BJ (cell line): ENCODE measurements around the gene INHBC. TPM values are rescaled to one million over a fixed set of nuclear protein-coding genes. Genes with fewer than 3 reads are reported as not detected.

Experiments
- CTCF ChIA-PET: fragments of 350-600 bp; formaldehyde crosslinking; extraction: SDS; loops from one replicate; lab custom pipeline; 2021; ENCODE audit warnings: antibody characterized with exemption, inconsistent platforms; lab: Yijun Ruan, JAX
- POLR2A ChIA-PET: fragments of 300-600 bp; sonication (Branson Sonifier 250); formaldehyde crosslinking; extraction: SDS; loops from one replicate; lab custom pipeline; 2021; ENCODE audit warnings: antibody characterized with exemption; lab: Charles Lee
- DNase-seq: peaks from one replicate; pipeline ENCODE4 v3.0.0-alpha.2; 2011; ENCODE audit warnings: low read depth
- H3K27me3 ChIP-seq: 2 replicates; pipeline ENCODE4 v1.6.0; 2011; ENCODE audit warnings: low read length; ENCODE audit not compliant: control insufficient read depth, insufficient read depth
- H3K36me3 ChIP-seq: 2 replicates; pipeline ENCODE4 v1.5.1; 2011; ENCODE audit warnings: low read length; ENCODE audit not compliant: control insufficient read depth, insufficient read depth
- H3K4me3 ChIP-seq: 2 replicates; pipeline ENCODE4 v1.5.1; 2011; ENCODE audit warnings: low read depth, mild to moderate bottlenecking, control low read depth, low read length
- CTCF ChIP-seq: IDR thresholded peaks from 2 replicates; pipeline ENCODE4 v1.5.1; 2011; ENCODE audit warnings: low read depth, mild to moderate bottlenecking, control low read depth, inconsistent platforms, low read length, moderate library complexity; ENCODE audit not compliant: insufficient read depth
- polyA minus RNA-seq: library from RNA; depleted of rRNA, polyadenylated mRNA; stranded (reverse); fragments of >200 nt; gene quantifications from 2 replicates; pipeline ENCODE4 v1.2.3, GENCODE V29; 2011; rRNA and poly(A)+ RNA removed
- polyA plus RNA-seq: library from polyadenylated mRNA; depleted of rRNA; stranded (reverse); fragments of >200 nt; gene quantifications from 2 replicates; pipeline ENCODE4 v1.2.3, GENCODE V29; 2011; rRNA removed

INHBC gene
- polyA plus RNA-seq (0.09 TPM in 1 of 2 replicates, not detected in the other), polyA minus RNA-seq (not detected in 2 replicates)

- no peak for DNase-seq
- POLR2A ChIA-PET: no interaction called here
- no peak for TF ChIP-seq CTCF
- Histone ChIP-seq H3K4me3 (no peak within 1 kb of the TSS), H3K36me3 (no peaks in the 10 kb centered on the region), H3K27me3 (no peaks in the 10 kb centered on the region; the same call in 1 of the 2 replicates)
- CTCF ChIA-PET: interaction anchor here (1.6 kb wide), 2 partner anchors 18 to 21 kb away, joined by 3 to 8 read pairs; partner anchors contain the start of gene INHBE
These were observed at the start of gene INHBC for GRCh38 chr12:57434517-57435223. Gene INHBC, plus strand, starts transcription at chr12:57434784. Its CDS starts 103 bp downstream, at chr12:57434887.

GRCh38 chr12:57385586-57385985 is 49.0 kb upstream of the INHBC start:
- Histone ChIP-seq H3K36me3 (no peaks in the 10 kb centered on the region), H3K27me3 (no peaks in the 10 kb centered on the region), H3K4me3 (no peak overlapping the region)
- POLR2A ChIA-PET: no interaction called here
- no peak for TF ChIP-seq CTCF
- CTCF ChIA-PET: interaction anchor here (0.7 to 1.5 kb wide), 2 partner anchors 15 to 37 kb away, joined by 3 to 4 read pairs; no protein-coding TSS in a partner anchor
- DNase-seq: no peak

GRCh38 chr12:57386187-57386720 is 48.3 kb upstream of the INHBC start:
- no peak for DNase-seq
- ChIA-PET CTCF (interaction anchor here (1.0 to 1.6 kb wide), 3 partner anchors 14 to 66 kb away, joined by 3 to 5 read pairs (median 4); no protein-coding TSS in a partner anchor), POLR2A (no interaction called here)
- Histone ChIP-seq H3K36me3 (no peaks in the 10 kb centered on the region), H3K4me3 (no peak overlapping the region), H3K27me3 (no peaks in the 10 kb centered on the region)
- TF ChIP-seq CTCF: no peak

- POLR2A ChIA-PET: interaction anchor here (1.0 kb wide), 1 partner anchor 42 kb away, joined by 3 read pairs; no protein-coding TSS in a partner anchor
- Histone ChIP-seq H3K36me3 (peaks cover 1% of the 10 kb centered on the region; the same call in 1 of the 2 replicates), H3K4me3 (no peak overlapping the region), H3K27me3 (no peaks in the 10 kb centered on the region)
- no peak for TF ChIP-seq CTCF
- DNase-seq: no peak
- CTCF ChIA-PET: interaction anchor here (0.6 to 1.1 kb wide), 3 partner anchors 9 to 19 kb away, joined by 3 to 4 read pairs (median 3); no protein-coding TSS in a partner anchor
These were observed 46.2 kb upstream of the INHBC start for GRCh38 chr12:57388425-57388824.

- peaks cover 1% of the 10 kb centered on the region; the same call in 1 of the 2 replicates for H3K36me3 ChIP-seq
- no peaks in the 10 kb centered on the region for H3K27me3 ChIP-seq
- peak; percentile 63 for DNase-seq
- no peak for TF ChIP-seq CTCF
- ChIA-PET POLR2A (interaction anchor here (0.6 to 1.0 kb wide), 2 partner anchors 41 to 146 kb away, joined by 3 read pairs; no protein-coding TSS in a partner anchor), CTCF (interaction anchor here (0.9 to 1.5 kb wide), 6 partner anchors 12 to 80 kb away, joined by 3 to 5 read pairs (median 4); no protein-coding TSS in a partner anchor)
- no peak overlapping the region for H3K4me3 ChIP-seq
These were observed 45.6 kb upstream of the INHBC start for GRCh38 chr12:57389033-57389432.
